SK-N-SH (cell line): Measurements from ENCODE around the gene DGLUCY. TPM values are rescaled to one million over a fixed set of nuclear protein-coding genes. Genes with fewer than 3 reads are reported as not detected.

Experiments
- CTCF ChIA-PET: fragments of 300-600, 350-600 bp; formaldehyde crosslinking; extraction: SDS; loops from one replicate; lab custom pipeline; 2021; lab: Yijun Ruan, JAX
- POLR2A ChIA-PET: fragments of 350-600 bp; sonication (Branson Sonifier 250); formaldehyde crosslinking; extraction: SDS; loops from one replicate; lab custom pipeline; 2020; ENCODE audit warnings: antibody characterized with exemption, inconsistent platforms; lab: Yijun Ruan, JAX
- DNase-seq: peaks from one replicate; pipeline ENCODE4 v3.0.0; 2012
- H2AFZ ChIP-seq: fragments of 200-600 bp; sonication (generic); 2 replicates; pipeline ENCODE4 v1.8.1; 2016; ENCODE audit warnings: antibody characterized with exemption, mild to moderate bottlenecking, low read depth
- H3F3A ChIP-seq: fragments of 200-600 bp; sonication (generic); replicated peaks from 2 replicates; pipeline ENCODE3; 2016; ENCODE audit warnings: antibody characterized with exemption, mild to moderate bottlenecking; ENCODE audit not compliant: insufficient read depth
- H3K27ac ChIP-seq, 2 experiments: fragments of 200-500 bp in 1 of 2; fragments of 200-600 bp in 1 of 2; sonication (Bioruptor generic) in 1 of 2; sonication (generic), shearing (Covaris generic) in 1 of 2; 2 replicates each; pipeline versions ENCODE4 v1.5.1 to v1.6.1; 2014 to 2016; ENCODE audit warnings: low read depth in 2 of 2, inconsistent platforms in 1 of 2, low read length in 1 of 2, mild to moderate bottlenecking in 1 of 2, mixed read lengths in 1 of 2
- H3K27me3 ChIP-seq: fragments of 200-600 bp; sonication (generic), shearing (Covaris generic); 2 replicates; pipeline ENCODE4 v1.6.1; 2016; ENCODE audit warnings: mixed run types; ENCODE audit not compliant: insufficient read depth
- H3K36me3 ChIP-seq, 2 experiments: fragments of 200-500 bp in 1 of 2; fragments of 200-600 bp in 1 of 2; sonication (Bioruptor generic) in 1 of 2; sonication (generic) in 1 of 2; replicated peaks in 1 of 2; 2 replicates each; pipeline versions ENCODE3 to v1.5.1; 2014 to 2016; ENCODE audit warnings: low read length in 1 of 2, mild to moderate bottlenecking in 1 of 2; ENCODE audit not compliant: insufficient read depth in 2 of 2, control insufficient read depth in 1 of 2
- H3K4me1 ChIP-seq, 2 experiments: fragments of 200-500 bp in 1 of 2; fragments of 200-600 bp in 1 of 2; sonication (Bioruptor generic) in 1 of 2; sonication (generic), shearing (Covaris generic) in 1 of 2; 2 replicates each; pipeline versions ENCODE4 v1.5.1 to v1.6.1; 2014 to 2016; ENCODE audit warnings: low read depth in 1 of 2, low read length in 1 of 2, mixed run types in 1 of 2; ENCODE audit not compliant: insufficient read depth in 2 of 2, control insufficient read depth in 1 of 2
- H3K4me2 ChIP-seq: fragments of 200-600 bp; sonication (generic), shearing (Covaris generic); 2 replicates; pipeline ENCODE4 v1.6.1; 2017; ENCODE audit warnings: mixed run types
- H3K4me3 ChIP-seq, 2 experiments: fragments of 200-500 bp in 1 of 2; fragments of 200-600 bp in 1 of 2; sonication (Bioruptor generic) in 1 of 2; sonication (generic), shearing (Covaris generic) in 1 of 2; 2 replicates each; pipeline versions ENCODE4 v1.5.1 to v1.8.1; 2014 to 2016; ENCODE audit warnings: low read depth in 2 of 2, inconsistent platforms in 1 of 2, low read length in 1 of 2, mild to moderate bottlenecking in 1 of 2, mixed read lengths in 1 of 2, moderate library complexity in 1 of 2
- H3K79me2 ChIP-seq: fragments of 200-600 bp; sonication (generic); 2 replicates; pipeline ENCODE4 v1.8.1; 2017; ENCODE audit warnings: mild to moderate bottlenecking; ENCODE audit not compliant: insufficient read depth
- H3K9ac ChIP-seq: fragments of 200-600 bp; sonication (generic); 2 replicates; pipeline ENCODE4 v1.6.1; 2017; ENCODE audit warnings: mixed run types
- H3K9me2 ChIP-seq: fragments of 200-600 bp; sonication (generic); 2 replicates; pipeline ENCODE4 v1.6.1; 2017; ENCODE audit warnings: mixed run types
- H3K9me3 ChIP-seq: fragments of 200-600 bp; sonication (generic); 2 replicates; pipeline ENCODE4 v1.6.1; 2017; ENCODE audit warnings: mixed run types, mild to moderate bottlenecking, moderate library complexity
- H4K20me1 ChIP-seq: fragments of 200-600 bp; sonication (generic); 2 replicates; pipeline ENCODE4 v1.6.1; 2017; ENCODE audit warnings: mild to moderate bottlenecking, mixed run types; ENCODE audit not compliant: insufficient read depth
- CHD2 ChIP-seq: fragments of 150-350 bp; IDR thresholded peaks from 2 replicates; pipeline ENCODE4 v1.6.1; 2018; ENCODE audit warnings: low read length; ENCODE audit not compliant: partially characterized antibody
- EP300 ChIP-seq, 2 experiments: IDR thresholded peaks; 2 replicates each; pipeline versions ENCODE4 v1.4.0 to v1.6.1; 2012; ENCODE audit warnings: borderline replicate concordance in 1 of 2, low read depth in 1 of 2, low read length in 1 of 2
- EZH2phosphoT487 ChIP-seq: fragments of 200-600 bp; sonication (generic); IDR thresholded peaks from 2 replicates; pipeline ENCODE4 v1.6.1; 2017; ENCODE audit warnings: low read depth, mixed run types, mild to moderate bottlenecking, antibody characterized with exemption, moderate library complexity, borderline replicate concordance
- FOSL2 ChIP-seq: IDR thresholded peaks from 2 replicates; pipeline ENCODE4 v1.4.0; 2012; ENCODE audit warnings: low read depth, mild to moderate bottlenecking, moderate library complexity, borderline replicate concordance
- FOXJ3 ChIP-seq: sonication (generic); formaldehyde crosslinking; IDR thresholded peaks from 2 replicates; pipeline ENCODE4 v1.5.1; 2020; ENCODE audit warnings: mild to moderate bottlenecking, missing genetic modification reagents
- IRF3 ChIP-seq: fragments of 150-350 bp; IDR thresholded peaks from 2 replicates; pipeline ENCODE4 v1.6.1; 2016; ENCODE audit warnings: mild to moderate bottlenecking, low read depth, low read length
- JUND ChIP-seq: IDR thresholded peaks from 2 replicates; pipeline ENCODE4 v1.4.0; 2012
- MEF2A ChIP-seq: IDR thresholded peaks from 2 replicates; pipeline ENCODE4 v1.4.0; 2012; ENCODE audit warnings: low read depth, borderline replicate concordance
- MXI1 ChIP-seq: IDR thresholded peaks from 2 replicates; pipeline ENCODE4 v1.6.1; 2012; ENCODE audit warnings: mild to moderate bottlenecking, low read depth, low read length, improper control_type of control experiment
- NRF1 ChIP-seq: IDR thresholded peaks from 2 replicates; pipeline ENCODE4 v1.6.1; 2012; ENCODE audit warnings: low read depth, mild to moderate bottlenecking, low read length
- PBX3 ChIP-seq: IDR thresholded peaks from 2 replicates; pipeline ENCODE4; 2012
- POLR2AphosphoS5 ChIP-seq: IDR thresholded peaks from 2 replicates; pipeline ENCODE4 v1.6.1; 2012; ENCODE audit warnings: low read depth, low read length
- RAD21 ChIP-seq: IDR thresholded peaks from 2 replicates; pipeline ENCODE4 v1.6.1; 2012; ENCODE audit warnings: mild to moderate bottlenecking, low read length
- SIN3A ChIP-seq: IDR thresholded peaks from 2 replicates; pipeline ENCODE4 v1.6.1; 2012; ENCODE audit warnings: low read depth, mild to moderate bottlenecking, low read length, moderate library complexity, borderline replicate concordance
- TCF12 ChIP-seq: IDR thresholded peaks from 2 replicates; pipeline ENCODE4 v1.4.0; 2012
- YY1 ChIP-seq: IDR thresholded peaks from 2 replicates; pipeline ENCODE4 v1.4.0; 2012; ENCODE audit warnings: low read depth, mild to moderate bottlenecking
- WGBS: methylation state at CpG from one replicate; pipeline ENCODE4 v1.1.6; 2017; ENCODE audit warnings: low lambda C conversion rate; 5-methylcytosine and 5-hydroxymethylcytosine counted together
- polyA plus RNA-seq, 3 experiments: library from polyadenylated mRNA; depleted of rRNA; stranded (reverse); fragments of >200 nt; gene quantifications; 2 replicates each; pipeline ENCODE4 v1.2.3, GENCODE V29; 2012
- TF ChIP-seq, protein P1 (sequence below): IDR thresholded peaks from 2 replicates; pipeline ENCODE4 v1.4.0; 2012; ENCODE audit warnings: low read depth
- TF ChIP-seq, protein P2 (sequence below): IDR thresholded peaks from 2 replicates; pipeline ENCODE4 v1.6.1; 2012; ENCODE audit warnings: mild to moderate bottlenecking, low read depth, low read length, moderate library complexity
- TF ChIP-seq, protein P3 (sequence below): IDR thresholded peaks from 2 replicates; pipeline ENCODE4 v1.4.0; 2012; ENCODE audit warnings: low read depth, borderline replicate concordance
- TF ChIP-seq, protein P4 (sequence below): fragments of 150-350 bp; IDR thresholded peaks from 2 replicates; pipeline ENCODE4 v1.6.1; 2017; ENCODE audit warnings: antibody characterized with exemption, low read length, low read depth, borderline replicate concordance

DGLUCY gene
- polyA plus RNA-seq, 1 of the 3 experiments (the other 2 are of a cell fraction): 17.2 TPM

DNA sequence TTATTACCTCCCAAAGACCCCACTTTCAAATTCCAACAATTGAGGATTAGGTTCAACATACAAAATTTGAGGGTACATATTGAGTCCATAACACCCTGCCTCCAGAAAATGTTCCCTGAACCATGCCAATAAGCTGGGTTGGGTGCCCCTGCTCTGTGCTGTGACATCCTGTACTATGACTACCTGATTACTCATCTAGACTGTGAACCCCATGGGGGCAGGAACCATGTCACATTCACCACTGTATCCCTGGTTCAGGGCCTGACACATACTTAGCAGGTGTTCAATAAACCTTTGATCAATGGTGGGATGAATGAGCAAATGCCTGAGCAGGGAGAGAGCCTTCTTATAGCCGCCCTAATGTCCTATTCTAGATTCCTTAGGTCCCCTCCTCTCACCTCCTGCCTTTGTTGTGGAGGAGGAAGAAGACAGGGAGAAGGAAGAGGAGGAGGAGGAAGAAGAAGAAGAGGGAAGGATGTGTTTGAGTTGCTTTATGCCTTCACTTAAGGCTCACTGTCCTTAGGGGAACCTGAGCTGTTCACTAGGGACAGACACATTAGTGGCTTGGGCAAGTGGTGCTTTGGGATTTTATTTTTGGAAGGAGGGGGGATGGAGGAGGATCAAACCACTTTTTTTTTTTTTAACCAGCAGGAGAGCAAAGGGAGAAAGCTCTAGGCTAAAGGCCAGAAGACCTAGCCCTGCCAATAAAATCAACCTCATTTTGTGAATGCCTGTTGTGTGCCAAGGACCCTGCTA, 109.3 kb downstream of the DGLUCY start:
- Histone ChIP-seq H3K27ac (no peak overlapping the region), H3K27me3 (no peaks in the 10 kb centered on the region), H3K9me3 (no peaks in the 10 kb centered on the region), H4K20me1 (no peaks in the 10 kb centered on the region), H3K9ac (no peak overlapping the region), H3K79me2 (no peaks in the 10 kb centered on the region), H3K9me2 (no peaks in the 10 kb centered on the region), H3F3A (no peaks in the 10 kb centered on the region), H3K36me3 (peaks cover 0 to 3% of the 10 kb centered on the region in 2 experiments), H3K4me2 (no peak overlapping the region), H3K4me3 (no peak overlapping the region), H2AFZ (no peak overlapping the region), H3K4me1 (no peaks in the 10 kb centered on the region; a peak in 1 of 4 replicates)
- ChIA-PET CTCF (no interaction called here), POLR2A (interaction anchor here (0.6 kb wide), 1 partner anchor 39 kb away, joined by 3 read pairs; no protein-coding TSS in a partner anchor)
- DNase-seq: no peak
- TF ChIP-seq YY1: no peak
- TF ChIP-seq CHD2: no peak
- no peak for TF ChIP-seq POLR2AphosphoS5
- no peak for TF ChIP-seq NRF1
- TF ChIP-seq EP300 (IDR thresholded peaks at IDR 0.05; ENCODE audit: borderline replicate concordance in 1 of 2, low read depth in 1 of 2, low read length in 1 of 2): no peak
- TF ChIP-seq FOXJ3 (CRISPR knock-in tag): no peak
- TF ChIP-seq, protein P1, sequence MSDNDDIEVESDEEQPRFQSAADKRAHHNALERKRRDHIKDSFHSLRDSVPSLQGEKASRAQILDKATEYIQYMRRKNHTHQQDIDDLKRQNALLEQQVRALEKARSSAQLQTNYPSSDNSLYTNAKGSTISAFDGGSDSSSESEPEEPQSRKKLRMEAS: no peak
- TF ChIP-seq EZH2phosphoT487: no peak
- TF ChIP-seq SIN3A: no peak
- TF ChIP-seq, protein P2, sequence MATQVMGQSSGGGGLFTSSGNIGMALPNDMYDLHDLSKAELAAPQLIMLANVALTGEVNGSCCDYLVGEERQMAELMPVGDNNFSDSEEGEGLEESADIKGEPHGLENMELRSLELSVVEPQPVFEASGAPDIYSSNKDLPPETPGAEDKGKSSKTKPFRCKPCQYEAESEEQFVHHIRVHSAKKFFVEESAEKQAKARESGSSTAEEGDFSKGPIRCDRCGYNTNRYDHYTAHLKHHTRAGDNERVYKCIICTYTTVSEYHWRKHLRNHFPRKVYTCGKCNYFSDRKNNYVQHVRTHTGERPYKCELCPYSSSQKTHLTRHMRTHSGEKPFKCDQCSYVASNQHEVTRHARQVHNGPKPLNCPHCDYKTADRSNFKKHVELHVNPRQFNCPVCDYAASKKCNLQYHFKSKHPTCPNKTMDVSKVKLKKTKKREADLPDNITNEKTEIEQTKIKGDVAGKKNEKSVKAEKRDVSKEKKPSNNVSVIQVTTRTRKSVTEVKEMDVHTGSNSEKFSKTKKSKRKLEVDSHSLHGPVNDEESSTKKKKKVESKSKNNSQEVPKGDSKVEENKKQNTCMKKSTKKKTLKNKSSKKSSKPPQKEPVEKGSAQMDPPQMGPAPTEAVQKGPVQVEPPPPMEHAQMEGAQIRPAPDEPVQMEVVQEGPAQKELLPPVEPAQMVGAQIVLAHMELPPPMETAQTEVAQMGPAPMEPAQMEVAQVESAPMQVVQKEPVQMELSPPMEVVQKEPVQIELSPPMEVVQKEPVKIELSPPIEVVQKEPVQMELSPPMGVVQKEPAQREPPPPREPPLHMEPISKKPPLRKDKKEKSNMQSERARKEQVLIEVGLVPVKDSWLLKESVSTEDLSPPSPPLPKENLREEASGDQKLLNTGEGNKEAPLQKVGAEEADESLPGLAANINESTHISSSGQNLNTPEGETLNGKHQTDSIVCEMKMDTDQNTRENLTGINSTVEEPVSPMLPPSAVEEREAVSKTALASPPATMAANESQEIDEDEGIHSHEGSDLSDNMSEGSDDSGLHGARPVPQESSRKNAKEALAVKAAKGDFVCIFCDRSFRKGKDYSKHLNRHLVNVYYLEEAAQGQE: no peak
- TF ChIP-seq, protein P3, sequence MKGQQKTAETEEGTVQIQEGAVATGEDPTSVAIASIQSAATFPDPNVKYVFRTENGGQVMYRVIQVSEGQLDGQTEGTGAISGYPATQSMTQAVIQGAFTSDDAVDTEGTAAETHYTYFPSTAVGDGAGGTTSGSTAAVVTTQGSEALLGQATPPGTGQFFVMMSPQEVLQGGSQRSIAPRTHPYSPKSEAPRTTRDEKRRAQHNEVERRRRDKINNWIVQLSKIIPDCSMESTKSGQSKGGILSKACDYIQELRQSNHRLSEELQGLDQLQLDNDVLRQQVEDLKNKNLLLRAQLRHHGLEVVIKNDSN: no peak
- TF ChIP-seq FOSL2: no peak
- no peak for TF ChIP-seq MEF2A
- no peak for TF ChIP-seq RAD21
- no peak for TF ChIP-seq MXI1
- TF ChIP-seq IRF3: no peak
- TF ChIP-seq JUND: no peak
- TF ChIP-seq PBX3: no peak
- no peak for TF ChIP-seq TCF12
- TF ChIP-seq, protein P4, sequence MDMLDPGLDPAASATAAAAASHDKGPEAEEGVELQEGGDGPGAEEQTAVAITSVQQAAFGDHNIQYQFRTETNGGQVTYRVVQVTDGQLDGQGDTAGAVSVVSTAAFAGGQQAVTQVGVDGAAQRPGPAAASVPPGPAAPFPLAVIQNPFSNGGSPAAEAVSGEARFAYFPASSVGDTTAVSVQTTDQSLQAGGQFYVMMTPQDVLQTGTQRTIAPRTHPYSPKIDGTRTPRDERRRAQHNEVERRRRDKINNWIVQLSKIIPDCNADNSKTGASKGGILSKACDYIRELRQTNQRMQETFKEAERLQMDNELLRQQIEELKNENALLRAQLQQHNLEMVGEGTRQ: no peak
- WGBS: 82% methylated on average over 1 of the region's 1 CpG
